Activated B cell treated with CpG ODN at 0.5 μM for 24 hours (primary cell): Measurements from ENCODE around the gene AK2. TPM values are rescaled to one million over a fixed set of nuclear protein-coding genes. Genes with fewer than 3 reads are reported as not detected.

Experiments used
- ATAC-seq: fragments of 200-7000 bp; cut with Tn5 transposase; one replicate; pipeline ENCODE4 v1.10.0; 2021; ENCODE audit warnings: low read depth, mild to moderate bottlenecking, moderate library complexity
- CTCF ChIA-PET: fragments of 350-600 bp; sonication (Branson Sonifier 250); formaldehyde crosslinking; loops from one replicate; lab custom pipeline; 2021; ENCODE audit warnings: antibody characterized with exemption; lab: Charles Lee
- POLR2A ChIA-PET: fragments of 350-600 bp; sonication (Branson Sonifier 250); formaldehyde crosslinking; loops from one replicate; lab custom pipeline; 2021; ENCODE audit warnings: antibody characterized with exemption; lab: Charles Lee
- DNase-seq: peaks from one replicate; pipeline ENCODE4 v3.0.0; 2022
- H3K27ac Mint-ChIP-seq: one replicate; pipeline ENCODE4 v1.8.0; 2020; ENCODE audit warnings: mixed read lengths
- H3K27me3 Mint-ChIP-seq: one replicate; pipeline ENCODE4 v1.8.0; 2021; ENCODE audit warnings: mixed read lengths
- H3K36me3 Mint-ChIP-seq: one replicate; pipeline ENCODE4 v1.8.0; 2021; ENCODE audit warnings: low read depth, mixed read lengths
- H3K4me1 Mint-ChIP-seq: one replicate; pipeline ENCODE4 v1.8.0; 2021; ENCODE audit warnings: mixed read lengths
- H3K4me3 Mint-ChIP-seq: one replicate; pipeline ENCODE4 v1.8.0; 2020; ENCODE audit warnings: mild to moderate bottlenecking, mixed read lengths
- H3K9me3 Mint-ChIP-seq: one replicate; pipeline ENCODE4 v1.8.0; 2020; ENCODE audit warnings: mixed read lengths
- CTCF ChIP-seq: fragments of 200-600 bp; IDR thresholded peaks from one replicate; pipeline ENCODE4 v1.8.0; 2022; ENCODE audit warnings: antibody characterized with exemption, mild to moderate bottlenecking
- intact Hi-C: fragments of 100-400 bp; cut with micrococcal nuclease; formaldehyde crosslinking; loops from one replicate; pipeline ENCODE4 v1.15.1; 2024
- total RNA-seq: library from RNA; stranded (reverse); gene quantifications from 2 replicates; pipeline ENCODE4 v1.2.3, GENCODE V29; 2022

AK2 gene
- total RNA-seq, 1 donor from 2014 or later, result 162 TPM

DNA sequence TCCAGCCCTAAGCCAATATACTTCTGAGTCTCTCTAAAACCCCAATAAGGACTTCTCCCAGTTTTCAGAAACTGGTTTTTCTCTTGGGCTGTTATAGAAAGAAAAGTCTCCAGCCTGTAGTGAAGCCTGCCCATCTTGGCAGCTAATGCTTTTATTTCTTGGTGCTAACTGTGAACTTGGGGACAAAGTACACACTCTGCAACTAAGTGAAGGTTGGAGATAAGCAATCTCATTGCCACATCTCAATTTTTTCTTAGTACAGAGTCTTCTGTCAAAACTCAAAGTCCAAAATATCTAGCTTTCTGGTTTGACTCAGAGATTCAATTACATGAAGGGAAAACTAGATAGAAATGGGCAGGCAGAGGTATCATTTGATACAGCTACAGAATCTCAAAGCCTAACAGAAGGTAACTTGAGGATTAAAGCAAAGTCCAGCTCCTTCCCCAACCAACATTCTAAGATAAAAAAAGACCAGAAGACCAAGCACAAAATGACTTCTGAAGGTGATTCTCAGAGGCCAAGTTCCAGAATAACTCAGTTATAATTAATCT, 14.0 kb downstream of the AK2 start:
- no peaks in the 10 kb centered on the region for H3K27me3 Mint-ChIP-seq
- peaks cover 20% of the 10 kb centered on the region for H3K4me1 Mint-ChIP-seq
- no peak overlapping the region for H3K4me3 Mint-ChIP-seq
- no peaks in the 10 kb centered on the region for H3K9me3 Mint-ChIP-seq
- DNase-seq, result no peak
- no peak for ATAC-seq
- peaks cover 63% of the 10 kb centered on the region for H3K36me3 Mint-ChIP-seq
- TF ChIP-seq CTCF, result no peak
- POLR2A ChIA-PET, result interaction anchor here (0.7 to 0.8 kb wide), 2 partner anchors 58 to 988 kb away, joined by 3 read pairs; partner anchors contain the start of gene RNF19B
- CTCF ChIA-PET, result no interaction called here
- intact Hi-C loops, result no loop called here
- H3K27ac Mint-ChIP-seq, result no peak overlapping the region

DNA sequence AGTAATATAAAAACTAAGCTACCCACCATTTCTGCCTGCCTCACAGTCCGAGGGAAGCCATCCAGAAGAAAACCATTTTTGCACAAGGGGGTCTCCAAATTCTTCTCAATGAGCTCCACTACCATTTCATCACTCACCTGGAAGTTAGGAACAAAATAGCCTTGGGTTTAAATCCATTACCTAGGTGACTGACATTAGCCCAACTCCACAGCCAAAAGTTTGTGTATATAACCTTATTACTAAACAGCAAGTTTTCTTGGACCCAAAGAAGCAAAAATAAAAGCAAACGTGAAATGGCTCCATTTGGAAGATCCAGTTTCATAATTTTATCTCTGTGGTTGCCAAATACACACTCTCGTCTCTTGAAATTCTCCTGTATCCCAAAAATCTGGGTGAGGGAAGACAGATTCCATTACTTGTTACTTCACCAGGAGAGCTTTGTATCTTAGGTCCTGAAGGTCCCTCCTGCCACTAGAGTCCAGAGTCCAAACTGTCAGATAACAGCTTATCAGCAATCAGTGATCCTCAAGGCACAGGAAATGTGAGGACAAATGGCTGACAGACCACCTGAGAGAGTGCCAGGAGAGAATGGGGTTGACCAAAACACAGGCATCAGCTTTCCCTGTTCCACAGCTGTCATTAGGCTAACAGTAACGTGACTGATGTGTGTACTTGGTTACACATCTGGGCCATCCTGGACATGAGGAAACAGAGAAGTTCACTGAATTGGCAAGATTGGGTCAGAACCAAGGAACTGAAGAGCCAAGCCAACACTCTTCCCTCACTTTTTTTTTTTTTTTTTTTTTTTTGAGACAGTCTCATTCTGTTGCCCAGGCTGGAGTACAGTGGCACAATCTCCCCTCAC, 14.9 kb downstream of the AK2 start:
- H3K36me3 Mint-ChIP-seq, result peaks cover 69% of the 10 kb centered on the region
- intact Hi-C loops, result no loop called here
- H3K4me1 Mint-ChIP-seq, result peaks cover 16% of the 10 kb centered on the region
- DNase-seq (no peak), ATAC-seq (no peak)
- H3K9me3 Mint-ChIP-seq, result no peaks in the 10 kb centered on the region
- no peak for TF ChIP-seq CTCF
- no peak overlapping the region for H3K4me3 Mint-ChIP-seq
- ChIA-PET POLR2A (interaction anchor here (0.5 to 0.9 kb wide), 3 partner anchors 86 to 658 kb away, joined by 3 read pairs; no protein-coding TSS in a partner anchor), CTCF (interaction anchor here (2.2 kb wide), 1 partner anchor 88 kb away, joined by 8 read pairs; no protein-coding TSS in a partner anchor)
- no peak overlapping the region for H3K27ac Mint-ChIP-seq
- no peaks in the 10 kb centered on the region for H3K27me3 Mint-ChIP-seq

DNA sequence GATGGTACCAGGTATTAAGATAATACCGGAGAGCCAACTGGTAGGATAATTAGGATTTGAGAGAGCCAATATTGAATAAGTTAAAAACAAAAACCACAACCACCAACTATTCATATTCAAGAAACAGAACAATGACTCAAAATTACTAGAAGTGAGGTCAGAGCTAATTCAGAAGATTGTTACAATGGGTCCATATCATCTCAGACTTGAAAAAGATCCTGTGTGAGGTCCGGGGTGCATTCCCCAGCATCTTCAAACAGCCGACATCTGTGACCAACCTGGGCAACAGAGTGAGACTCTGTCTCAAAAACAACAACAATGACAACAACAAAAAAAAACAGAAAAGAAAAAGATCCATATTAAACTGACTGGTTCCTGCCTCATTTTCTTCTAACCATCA, 18.6 kb downstream of the AK2 start:
- Mint-ChIP-seq H3K9me3 (no peaks in the 10 kb centered on the region), H3K27ac (no peak overlapping the region), H3K4me3 (no peak overlapping the region), H3K27me3 (no peaks in the 10 kb centered on the region), H3K36me3 (peaks cover 80% of the 10 kb centered on the region), H3K4me1 (no peaks in the 10 kb centered on the region)
- no peak for TF ChIP-seq CTCF
- intact Hi-C loops, result no loop called here
- DNase-seq (no peak), ATAC-seq (no peak)
- POLR2A ChIA-PET, result no interaction called here
- CTCF ChIA-PET, result no interaction called here

DNA sequence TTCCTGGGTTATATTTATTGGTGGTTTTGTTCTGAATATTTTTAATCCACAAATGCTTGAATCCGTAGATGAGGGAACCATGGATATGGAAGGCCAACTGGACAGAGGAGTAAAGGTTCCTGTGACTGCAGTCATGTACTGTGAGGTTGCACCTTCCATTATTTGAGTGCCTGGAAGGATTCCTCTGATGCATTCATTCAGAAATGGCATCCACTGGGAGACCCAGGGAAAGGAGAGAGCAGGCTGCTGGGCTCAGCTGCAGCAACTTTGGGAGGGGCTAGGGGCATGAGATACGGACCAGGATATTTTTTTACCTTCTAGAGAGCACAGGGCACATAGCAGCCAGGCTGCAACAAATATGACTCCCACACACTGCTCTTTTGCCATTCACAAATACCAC, 19.5 kb downstream of the AK2 start:
- POLR2A ChIA-PET, result no interaction called here
- CTCF ChIA-PET, result no interaction called here
- Mint-ChIP-seq H3K9me3 (no peaks in the 10 kb centered on the region), H3K4me1 (no peaks in the 10 kb centered on the region), H3K4me3 (no peak overlapping the region), H3K36me3 (peaks cover 80% of the 10 kb centered on the region), H3K27ac (no peak overlapping the region), H3K27me3 (no peaks in the 10 kb centered on the region)
- TF ChIP-seq CTCF, result no peak
- DNase-seq, result no peak
- no peak for ATAC-seq
- intact Hi-C loops, result no loop called here

DNA sequence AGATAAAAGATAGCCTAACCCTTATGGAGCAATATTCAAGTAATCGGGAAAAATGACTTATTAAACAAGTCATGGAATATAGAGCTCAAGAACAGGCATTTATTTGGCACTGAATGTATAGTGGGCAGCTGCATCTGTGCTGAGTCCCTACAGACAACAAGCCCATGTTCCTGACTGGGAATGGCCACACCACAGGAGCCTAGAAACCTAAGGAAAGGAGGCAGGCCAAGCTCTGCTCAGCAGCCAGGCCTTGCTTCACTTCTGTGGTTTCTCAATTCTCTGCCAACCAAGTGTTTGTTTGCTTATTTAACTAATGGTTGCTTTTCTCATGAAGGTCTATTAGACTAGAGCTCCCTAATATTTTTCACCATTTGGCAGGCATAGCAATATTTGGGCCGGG, 21.5 kb downstream of the AK2 start:
- ChIA-PET CTCF (interaction anchor here (1.5 to 1.6 kb wide), 2 partner anchors 14 to 41 kb away, joined by 4 to 5 read pairs; no protein-coding TSS in a partner anchor), POLR2A (interaction anchor here (0.7 to 1.0 kb wide), 2 partner anchors 67 to 308 kb away, joined by 4 read pairs; no protein-coding TSS in a partner anchor)

More for the DNA sequence above, 21.5 kb downstream of the AK2 start:
- Mint-ChIP-seq H3K36me3 (peaks cover 80% of the 10 kb centered on the region), H3K27me3 (no peaks in the 10 kb centered on the region), H3K9me3 (no peaks in the 10 kb centered on the region), H3K4me3 (no peak overlapping the region), H3K27ac (no peak overlapping the region), H3K4me1 (no peaks in the 10 kb centered on the region)
- intact Hi-C loops, result no loop called here
- DNase-seq (no peak), ATAC-seq (no peak)
- TF ChIP-seq CTCF, result no peak
